Hepatic stellate cell (primary cell): Measurements from ENCODE around the gene SOBP.

Experiments used
- DNase-seq: peaks from one replicate; pipeline ENCODE4 v3.0.0; 2011; ENCODE audit warnings: low spot score

The SOBP gene

DNA sequence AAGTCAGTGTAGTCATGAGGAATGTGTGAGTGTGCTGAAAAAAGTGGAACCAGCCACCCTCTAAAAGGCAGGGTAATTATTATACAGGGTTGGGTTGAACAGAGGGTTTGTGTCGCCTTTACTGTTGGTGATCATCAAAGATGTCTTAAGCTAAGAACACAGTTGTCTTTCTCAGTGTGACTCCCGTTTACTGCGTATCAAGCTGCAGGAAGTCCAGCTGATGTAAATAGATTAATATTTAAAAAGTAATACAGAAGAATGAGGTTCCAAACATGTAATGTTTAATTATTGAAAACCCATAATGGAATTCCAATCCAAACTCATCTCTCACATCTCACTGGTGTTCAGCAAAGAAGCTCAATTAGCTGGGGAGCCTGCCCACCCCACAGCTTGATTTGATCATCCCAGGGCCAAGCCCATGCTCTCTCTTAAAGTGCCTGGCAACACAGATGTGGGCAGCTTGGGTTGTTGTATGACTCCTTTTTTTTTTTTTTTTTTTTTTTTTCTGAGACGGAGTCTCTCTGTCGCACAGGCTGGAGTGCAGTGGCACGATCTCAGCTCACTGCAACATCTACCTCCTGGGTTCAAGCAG is 127.5 kb downstream of the SOBP start:
- DNase-seq, result no peak

DNA sequence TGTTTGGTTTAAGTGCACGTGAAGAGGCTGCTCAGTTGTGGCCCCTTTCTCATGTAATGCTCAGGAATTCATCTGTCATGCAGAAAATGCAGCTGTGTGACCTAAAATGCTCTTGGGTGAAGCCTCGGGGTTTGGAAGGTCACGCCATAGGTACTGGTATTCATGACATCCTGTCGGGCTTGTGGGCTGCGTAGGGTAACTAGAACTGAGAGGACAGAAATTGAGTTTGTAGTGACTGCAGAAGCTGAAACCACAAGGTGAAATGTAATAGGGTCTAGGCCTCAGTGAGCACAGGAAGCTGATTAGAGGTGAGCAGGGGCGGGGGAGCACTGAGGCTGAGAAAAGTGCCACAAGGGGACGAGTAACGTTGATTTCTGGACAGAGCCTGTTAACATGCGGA is 128.8 kb downstream of the SOBP start:
- no peak for DNase-seq

DNA sequence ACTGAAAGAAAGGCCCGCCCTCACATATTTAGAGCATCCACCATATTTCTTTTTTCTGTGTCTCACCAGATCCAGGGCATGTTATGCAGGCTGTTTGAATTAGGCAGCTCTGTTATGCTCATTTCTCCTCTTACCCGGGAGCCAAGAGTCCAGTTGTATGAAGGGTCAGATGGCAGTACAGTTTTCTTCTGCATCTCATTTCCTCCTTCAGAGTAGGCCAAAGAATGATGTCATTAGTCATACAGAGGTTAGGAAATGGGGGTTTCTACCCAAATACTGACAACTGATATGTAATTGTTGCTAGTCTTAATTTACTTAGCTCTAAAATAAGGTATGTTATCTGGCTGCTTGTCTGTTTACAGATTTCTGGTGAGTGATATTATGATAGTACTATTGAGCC is 130.8 kb downstream of the SOBP start:
- DNase-seq, result no peak

DNA sequence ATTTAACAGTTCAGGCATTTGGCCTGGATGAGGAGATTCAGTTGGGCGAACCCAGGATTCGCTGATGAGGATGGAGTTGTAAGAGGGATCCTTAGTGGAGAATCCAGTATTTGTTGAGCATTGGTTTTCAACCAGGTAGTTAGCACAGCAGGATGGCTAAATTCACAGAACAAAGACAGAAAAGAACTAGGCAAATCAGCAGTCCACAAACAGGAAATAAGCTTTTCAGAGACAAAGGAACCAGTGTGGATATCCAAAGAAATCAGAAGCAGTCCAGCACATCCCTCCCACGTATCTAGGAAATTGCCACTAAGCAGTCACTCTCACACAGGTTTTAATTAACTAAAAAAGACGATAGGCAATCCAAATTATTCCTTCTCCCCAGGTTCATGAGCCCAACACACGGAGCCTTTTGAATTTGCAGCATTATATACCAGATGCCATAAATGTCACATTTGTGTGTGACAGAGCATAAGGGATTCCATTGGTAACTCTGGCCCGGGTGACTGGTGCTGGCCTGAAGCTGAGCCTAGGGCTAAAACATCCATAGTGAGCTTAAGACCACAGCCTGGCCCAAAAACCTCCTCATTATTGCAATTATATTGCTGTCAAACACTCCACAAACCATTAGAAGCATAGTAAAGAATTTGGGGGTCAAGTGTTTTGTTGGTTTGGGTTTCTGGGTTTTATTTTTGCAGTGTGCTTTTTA is 131.5 kb downstream of the SOBP start:
- no peak for DNase-seq

DNA sequence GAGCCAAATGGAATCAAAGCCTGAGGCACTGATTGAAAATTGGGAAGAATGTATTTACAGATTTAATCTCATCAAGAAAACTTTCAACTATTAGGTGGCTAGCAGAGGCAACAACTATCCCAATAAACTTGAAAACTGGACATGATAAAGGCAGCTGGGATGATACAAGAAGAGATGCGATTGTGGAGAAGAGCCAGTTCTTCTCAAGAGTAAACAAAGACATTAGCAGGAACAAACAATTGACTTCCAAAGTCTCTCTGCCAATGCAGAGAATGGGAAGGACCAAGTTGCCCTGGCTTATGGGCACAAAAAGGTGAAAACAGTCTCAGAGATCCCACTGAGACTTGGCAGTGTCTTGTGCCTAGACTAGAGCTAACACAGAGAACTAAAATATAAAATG is 132.4 kb downstream of the SOBP start:
- DNase-seq, result no peak

DNA sequence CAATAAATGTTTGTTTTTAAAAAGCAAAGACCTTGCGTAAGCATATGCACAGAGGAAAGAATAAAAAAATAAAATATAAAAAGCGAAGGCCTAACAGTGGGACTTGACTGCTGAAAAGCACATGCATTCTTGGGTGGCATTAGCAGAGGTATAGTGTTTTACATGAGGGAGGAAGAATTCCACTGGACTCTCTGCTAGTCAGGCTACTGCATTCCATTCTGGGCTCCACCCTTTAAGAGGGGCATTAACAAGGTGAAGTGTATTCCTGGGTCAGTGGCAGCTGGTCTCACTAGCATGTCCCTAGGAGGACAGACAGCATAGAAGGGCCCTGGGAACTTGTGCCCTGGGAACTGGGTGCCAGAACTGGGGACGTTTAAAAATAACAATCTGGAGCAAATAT is 134.1 kb downstream of the SOBP start:
- no peak for DNase-seq

DNA sequence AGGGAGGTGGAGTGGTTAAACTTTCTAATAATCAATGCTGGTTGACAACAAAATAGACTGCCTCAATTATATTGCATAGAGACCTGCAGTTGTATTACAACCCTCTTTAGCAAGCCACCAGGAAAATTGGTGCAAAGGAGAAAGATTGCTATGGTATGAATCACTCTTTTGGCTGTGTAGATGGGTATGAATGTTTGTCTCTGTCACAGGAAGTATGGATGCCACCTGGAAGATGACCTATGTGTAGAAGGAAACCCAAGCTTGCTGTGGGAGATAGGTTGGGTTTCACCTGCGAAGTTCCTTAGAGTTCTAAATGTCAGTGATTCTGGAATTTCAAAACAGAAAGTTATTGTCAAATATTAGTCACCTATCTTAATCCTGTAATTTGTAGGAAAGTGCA is 134.6 kb downstream of the SOBP start:
- DNase-seq, result peak; percentile 17

DNA sequence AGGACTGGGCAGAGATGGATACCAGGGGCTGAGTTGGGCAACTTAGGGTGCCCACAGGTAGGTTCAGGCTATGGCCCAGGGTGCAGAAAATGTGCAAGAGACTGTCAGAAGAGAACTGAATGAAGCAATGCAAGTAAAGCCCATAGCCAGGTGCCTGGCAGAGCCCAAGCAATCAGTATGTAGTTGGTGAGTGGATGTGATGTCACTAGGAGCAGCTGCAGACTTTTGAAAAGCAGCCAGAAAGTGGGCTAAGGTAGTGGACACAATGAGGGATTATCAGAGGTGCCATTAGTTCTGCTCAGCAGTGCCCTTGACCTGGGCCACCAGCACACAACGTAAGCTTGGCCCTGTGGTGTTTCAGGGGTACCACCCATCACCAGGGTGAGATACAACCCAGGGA is 135.3 kb downstream of the SOBP start:
- DNase-seq, result no peak

DNA sequence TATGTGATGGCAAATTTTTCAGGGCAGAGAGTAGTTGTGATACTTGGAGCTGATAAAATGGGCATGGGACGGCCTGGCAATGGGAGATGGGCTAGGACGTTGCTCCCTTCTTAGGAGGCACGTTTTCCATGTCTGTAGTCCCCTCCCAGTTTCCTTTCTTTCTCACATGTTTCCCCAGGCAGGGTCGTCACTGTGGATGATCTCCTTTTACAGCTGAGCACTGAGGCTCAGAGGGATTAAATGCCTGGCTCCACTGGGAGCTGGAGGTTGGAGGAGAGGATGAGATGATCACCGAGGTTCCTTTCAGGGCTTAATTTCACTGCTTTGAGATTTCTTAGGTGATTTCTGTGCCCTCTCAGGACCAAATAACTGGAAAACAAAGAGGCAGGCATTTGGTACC is 136.7 kb downstream of the SOBP start:
- DNase-seq, result no peak

DNA sequence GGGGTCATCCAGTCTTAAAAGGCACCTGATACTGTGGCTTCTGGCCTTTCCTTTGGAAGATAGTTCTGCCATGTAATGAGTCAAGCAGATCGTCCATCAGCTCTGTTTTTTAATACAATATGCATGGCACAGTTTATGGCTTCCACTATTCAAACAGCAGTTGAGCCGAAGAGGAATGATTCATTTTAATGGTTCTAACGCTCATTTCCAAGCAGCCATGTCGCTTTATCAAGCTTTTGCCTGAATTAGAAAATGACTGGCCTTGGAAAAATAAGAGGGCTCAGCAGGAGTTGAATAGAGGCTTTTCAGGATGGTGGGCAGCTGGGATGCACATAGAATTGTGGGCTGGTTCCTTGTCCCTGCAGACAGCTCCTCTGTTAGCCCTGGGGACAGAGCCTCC is 138.1 kb downstream of the SOBP start:
- no peak for DNase-seq

DNA sequence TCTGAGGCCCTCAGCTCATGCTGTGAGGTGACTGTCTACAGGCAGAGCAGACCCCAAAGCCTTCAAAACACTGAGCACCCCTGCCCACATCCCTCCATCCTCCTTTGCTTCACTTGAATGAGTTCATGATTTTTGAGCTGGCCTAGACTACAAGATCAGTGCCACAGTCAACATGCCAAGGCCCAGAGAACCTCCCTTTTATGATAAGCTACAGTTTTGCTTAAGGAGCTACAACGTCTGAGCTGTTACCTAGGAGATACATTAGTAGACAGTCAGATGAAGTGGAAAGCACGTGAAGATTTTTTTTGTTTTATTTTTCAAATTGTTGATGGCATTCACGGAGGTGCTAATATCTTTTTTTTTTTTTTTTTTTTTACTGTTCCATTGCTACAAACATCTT is 139.0 kb downstream of the SOBP start:
- DNase-seq, result no peak

DNA sequence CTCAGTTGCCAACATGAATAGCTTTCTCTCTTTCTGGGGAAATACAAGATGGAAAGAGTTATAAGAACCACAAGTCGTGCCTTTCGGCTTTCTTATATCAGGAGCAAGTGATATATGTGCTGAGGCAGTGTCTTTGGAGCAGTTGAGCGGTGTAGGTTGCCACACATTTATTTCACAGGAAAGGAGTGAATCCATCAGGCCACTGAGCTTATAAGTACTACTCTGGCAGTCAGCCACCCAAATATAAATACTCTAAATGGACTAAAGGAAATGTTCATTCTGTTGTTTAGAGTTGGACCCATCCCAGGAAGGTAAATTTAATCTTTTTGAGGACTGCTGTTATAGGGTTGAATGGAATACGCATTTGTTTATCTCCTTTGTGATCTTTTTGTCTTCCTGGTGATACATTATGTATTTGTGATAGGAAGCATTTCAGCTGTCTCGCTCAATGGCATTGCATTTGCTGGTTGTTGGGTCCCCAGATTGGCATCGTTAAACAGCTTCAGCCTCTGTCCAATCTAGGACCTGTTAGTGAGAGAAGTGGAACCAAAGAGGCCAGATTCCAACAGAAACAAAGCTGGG is 139.7 kb downstream of the SOBP start:
- no peak for DNase-seq

DNA sequence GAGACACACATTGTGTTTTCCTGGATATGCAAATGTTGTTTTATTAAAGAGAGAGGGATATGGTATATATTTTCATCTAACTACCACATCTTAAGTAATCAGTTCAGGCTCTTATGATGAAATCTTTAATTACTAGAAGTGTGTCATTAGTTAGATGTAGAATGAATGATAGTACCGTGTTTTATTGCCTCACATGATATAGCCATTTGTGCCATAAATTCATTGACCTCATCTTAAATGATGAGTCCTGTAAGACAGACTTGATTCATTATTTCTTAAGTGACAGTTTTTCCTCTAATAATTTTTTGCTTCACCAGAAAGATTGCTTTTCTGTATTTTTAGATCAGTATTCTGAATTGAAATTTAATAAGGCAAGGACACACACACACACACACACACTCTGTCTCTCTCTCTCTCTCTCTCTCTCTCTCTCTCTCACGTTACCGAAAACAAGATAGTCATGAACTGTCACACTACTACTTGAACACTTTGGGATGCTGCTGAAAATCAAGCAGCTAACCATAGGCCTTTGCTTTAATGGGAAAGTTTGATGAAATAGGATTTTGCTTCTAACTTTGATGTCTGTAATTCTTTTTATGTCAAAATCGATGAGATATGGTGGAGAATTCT is 140.5 kb downstream of the SOBP start:
- no peak for DNase-seq

DNA sequence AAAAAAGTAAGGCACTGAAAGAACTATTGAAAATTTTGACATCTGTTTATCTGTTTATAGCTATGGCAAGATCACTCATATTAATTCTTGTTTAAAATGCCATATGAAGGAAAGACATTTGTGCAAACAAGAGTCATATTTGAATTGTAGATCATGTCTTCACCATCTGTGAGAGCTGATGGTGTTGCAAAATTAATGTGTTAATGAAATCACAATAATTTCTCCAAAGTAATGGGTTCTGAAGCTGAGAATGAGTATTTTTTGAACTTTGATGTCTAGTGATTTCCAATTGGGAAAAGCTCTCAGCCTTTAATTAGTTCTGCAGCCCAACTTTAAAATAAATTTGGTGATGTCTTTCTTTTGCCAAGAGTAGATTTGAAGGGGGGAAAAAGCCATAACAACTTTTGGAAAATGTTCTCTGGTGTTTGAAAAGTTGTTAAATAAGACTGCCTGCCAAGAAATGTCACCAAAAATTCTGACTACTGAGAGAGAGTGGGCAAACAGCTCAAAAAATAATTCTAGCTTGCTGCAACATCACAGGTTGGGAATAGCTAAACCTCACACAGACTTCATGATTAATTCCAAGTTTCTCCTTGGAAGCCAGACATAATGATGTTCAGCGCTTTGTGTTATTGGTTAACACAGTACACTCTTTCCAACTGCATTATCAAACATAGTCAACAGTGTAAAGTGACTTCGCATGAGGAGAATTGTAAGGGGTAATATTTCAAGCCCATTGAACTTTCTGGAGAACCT is 142.6 kb downstream of the SOBP start:
- DNase-seq, result no peak

DNA sequence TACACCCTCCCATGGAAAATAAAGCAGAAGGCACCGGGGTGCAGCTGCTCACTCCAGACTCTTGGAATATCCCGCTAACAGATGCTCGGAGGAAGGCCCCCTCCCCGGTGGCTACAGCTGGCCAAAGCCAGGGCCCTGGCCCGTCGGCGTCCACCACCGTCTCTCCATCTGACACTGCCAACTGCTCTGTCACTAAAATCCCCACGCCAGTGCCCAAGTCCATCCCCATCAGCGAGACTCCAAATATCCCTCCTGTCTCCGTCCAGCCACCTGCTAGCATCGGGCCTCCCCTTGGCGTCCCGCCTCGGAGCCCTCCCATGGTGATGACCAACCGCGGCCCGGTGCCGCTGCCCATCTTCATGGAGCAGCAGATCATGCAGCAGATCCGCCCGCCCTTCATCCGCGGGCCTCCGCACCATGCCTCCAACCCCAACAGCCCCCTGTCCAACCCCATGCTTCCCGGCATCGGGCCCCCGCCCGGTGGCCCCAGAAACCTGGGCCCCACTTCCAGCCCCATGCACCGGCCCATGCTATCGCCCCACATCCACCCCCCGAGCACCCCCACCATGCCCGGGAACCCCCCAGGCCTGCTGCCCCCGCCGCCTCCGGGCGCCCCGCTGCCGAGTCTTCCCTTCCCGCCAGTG is 143.9 kb downstream of the SOBP start:
- no peak for DNase-seq

DNA sequence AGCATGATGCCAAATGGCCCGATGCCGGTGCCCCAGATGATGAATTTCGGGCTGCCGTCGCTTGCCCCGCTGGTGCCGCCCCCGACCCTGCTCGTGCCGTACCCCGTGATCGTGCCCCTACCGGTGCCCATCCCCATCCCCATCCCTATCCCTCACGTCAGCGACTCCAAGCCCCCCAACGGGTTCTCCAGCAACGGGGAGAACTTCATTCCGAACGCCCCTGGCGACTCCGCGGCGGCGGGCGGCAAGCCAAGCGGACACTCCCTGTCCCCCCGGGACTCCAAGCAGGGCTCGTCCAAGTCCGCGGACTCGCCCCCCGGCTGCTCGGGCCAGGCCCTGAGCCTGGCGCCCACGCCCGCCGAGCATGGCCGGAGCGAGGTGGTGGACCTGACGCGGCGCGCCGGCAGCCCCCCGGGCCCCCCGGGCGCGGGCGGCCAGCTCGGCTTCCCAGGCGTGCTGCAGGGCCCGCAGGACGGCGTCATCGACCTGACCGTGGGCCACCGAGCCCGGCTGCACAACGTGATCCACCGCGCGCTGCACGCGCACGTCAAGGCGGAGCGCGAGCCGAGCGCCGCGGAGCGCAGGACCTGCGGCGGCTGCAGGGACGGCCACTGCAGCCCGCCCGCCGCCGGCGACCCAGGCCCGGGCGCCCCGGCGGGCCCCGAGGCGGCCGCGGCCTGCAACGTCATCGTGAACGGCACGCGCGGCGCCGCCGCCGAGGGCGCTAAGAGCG is 144.6 kb downstream of the SOBP start:
- DNase-seq, result no peak

DNA sequence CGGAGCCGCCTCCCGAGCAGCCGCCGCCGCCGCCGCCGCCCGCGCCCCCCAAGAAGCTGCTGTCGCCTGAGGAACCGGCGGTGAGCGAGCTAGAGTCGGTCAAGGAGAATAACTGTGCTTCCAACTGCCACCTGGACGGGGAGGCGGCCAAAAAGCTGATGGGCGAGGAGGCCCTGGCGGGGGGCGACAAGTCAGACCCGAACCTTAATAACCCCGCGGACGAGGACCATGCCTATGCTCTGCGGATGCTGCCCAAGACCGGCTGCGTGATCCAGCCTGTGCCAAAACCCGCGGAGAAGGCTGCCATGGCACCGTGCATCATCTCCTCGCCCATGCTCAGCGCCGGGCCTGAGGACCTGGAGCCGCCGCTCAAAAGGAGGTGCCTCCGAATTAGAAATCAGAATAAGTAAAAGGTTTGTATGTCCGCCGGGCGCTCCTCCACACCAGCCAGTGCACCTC is 145.2 kb downstream of the SOBP start:
- no peak for DNase-seq

DNA sequence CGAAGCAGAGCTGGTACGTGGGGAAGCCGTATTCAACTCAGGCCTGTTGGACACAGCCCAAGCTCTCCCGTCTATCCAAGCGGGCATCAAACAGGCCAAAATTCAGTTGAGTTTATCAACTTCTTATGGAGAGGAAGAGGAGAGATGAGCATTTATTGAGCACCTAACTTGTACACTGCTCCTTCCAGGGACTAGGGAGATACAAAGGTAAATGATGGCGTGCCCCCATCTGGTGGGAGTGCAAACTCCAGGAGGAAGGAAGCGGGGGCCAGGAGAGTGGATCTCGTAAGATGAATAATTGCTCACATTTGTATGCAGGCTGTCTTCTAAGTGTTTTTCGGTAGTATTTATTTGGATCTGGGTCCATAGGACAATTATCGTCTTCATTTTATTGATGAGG is 146.6 kb downstream of the SOBP start:
- DNase-seq, result no peak

DNA sequence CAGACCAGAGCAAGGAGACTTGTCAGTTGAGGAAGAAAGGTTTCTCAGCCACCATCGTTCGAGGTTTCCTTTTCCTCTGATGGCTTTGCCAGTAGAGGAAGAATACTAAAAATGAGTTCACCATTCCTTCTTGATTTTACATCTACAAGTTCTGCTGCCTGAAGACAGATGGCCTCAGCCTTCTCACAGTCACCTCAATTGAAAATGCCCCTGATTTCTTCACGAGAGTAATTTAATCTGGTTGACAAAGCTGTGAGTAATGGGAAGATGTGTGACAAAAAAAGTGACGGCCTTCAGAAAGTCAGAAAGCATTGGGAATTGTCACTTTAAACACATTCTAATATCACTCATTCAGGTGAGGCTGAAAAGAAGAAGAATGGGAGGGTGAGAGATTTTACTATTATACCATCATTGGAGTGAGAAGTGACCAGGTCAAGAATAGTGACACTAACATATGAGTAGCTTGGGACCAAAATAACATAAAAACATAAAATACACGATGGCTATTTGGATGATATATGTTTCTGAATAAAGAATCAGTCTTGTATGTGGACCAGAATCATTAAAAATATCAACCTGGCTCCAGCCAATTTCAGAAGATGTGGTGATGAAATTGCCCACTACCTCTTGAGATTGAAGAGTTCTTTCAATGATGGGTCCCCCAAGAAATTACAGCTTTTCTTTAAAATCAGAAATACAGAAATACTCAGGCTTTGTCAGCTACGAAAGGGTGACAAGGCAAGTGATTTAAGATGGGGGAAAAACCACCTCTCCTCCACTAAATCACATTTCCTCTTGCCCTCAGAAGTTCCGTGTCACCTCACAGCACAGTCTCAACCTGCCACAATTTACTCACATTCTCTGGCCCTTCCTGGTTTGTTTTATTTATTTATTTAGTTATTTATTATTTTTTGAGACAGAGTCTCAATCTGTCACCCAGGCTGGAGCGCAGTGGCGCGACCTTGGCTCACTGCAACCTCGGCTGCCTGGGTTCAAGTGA is 147.7 kb downstream of the SOBP start:
- DNase-seq, result no peak

DNA sequence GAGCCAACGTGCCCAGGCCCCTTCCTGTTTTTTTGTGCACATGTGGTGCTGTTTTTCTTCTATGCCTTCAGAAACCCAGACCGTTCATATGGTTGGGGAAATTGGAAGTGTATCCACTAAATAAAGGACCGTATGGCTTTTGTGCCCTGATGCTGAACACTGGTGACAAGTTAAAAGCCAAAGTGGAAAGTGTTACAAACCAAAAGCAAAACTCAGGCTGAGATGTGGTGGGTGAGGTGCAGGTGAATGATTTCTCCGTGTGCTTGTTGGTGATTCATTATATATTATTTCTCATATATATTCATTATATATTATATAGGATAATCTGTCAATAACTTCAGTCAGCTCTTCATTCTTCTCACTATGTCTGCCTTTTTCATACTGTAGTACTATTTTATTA is 148.6 kb downstream of the SOBP start:
- DNase-seq, result no peak
